WERI-Rb-1 (cell line): Measurements from ENCODE around the gene AIPL1.

Source experiments
- DNase-seq: peaks from one replicate; pipeline ENCODE4 v3.0.0-alpha.2; 2020
- H3K27ac ChIP-seq: fragments of 250-450 bp; sonication (Bioruptor Pico); 2 replicates; pipeline ENCODE4 v1.5.1; 2020; ENCODE audit warnings: mild to moderate bottlenecking, moderate library complexity
- H3K27me3 ChIP-seq: fragments of 250-450 bp; sonication (Bioruptor Pico); 2 replicates; pipeline ENCODE4 v1.5.1; 2021; ENCODE audit warnings: mild to moderate bottlenecking, low read depth, moderate library complexity; ENCODE audit not compliant: insufficient read depth, severe bottlenecking
- H3K36me3 ChIP-seq: fragments of 250-450 bp; sonication (Bioruptor Pico); 2 replicates; pipeline ENCODE4 v1.5.1; 2020; ENCODE audit warnings: mild to moderate bottlenecking, moderate library complexity
- H3K4me3 ChIP-seq: 2 replicates; pipeline ENCODE4 v1.5.1; 2011; ENCODE audit warnings: low read depth, mild to moderate bottlenecking, control low read depth, low read length
- H3K9me3 ChIP-seq: fragments of 250-450 bp; sonication (Bioruptor Pico); 2 replicates; pipeline ENCODE4 v1.5.1; 2021; ENCODE audit warnings: mild to moderate bottlenecking, moderate library complexity; ENCODE audit not compliant: severe bottlenecking
- TF ChIP-seq, protein P1 (sequence below): IDR thresholded peaks from 2 replicates; pipeline ENCODE4 v1.5.1; 2011; ENCODE audit warnings: low read depth, mild to moderate bottlenecking, control low read depth, inconsistent platforms, low read length

AIPL1 gene

DNA sequence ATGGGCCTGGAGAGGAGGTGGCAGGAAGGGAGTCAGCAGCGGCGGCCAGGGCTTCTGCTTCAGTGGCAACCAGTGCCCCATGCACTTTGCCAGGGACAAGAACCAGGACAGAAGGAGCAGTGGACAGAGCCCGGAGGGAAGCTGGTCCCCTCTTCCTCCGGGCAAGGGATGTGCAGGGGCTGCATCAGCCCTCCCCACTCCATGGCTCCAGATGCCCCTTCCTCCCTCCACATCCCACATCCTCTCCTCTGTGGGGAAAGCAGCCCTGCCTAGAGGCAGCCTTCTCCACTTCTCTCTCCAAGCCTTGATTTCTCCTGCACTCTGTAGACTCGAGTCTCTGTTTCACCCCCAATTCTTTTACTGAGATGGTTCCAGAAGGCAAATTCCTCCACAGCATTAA lies 50.4 kb downstream of the AIPL1 start:
- Histone ChIP-seq H3K27ac (no peak overlapping the region), H3K9me3 (no peaks in the 10 kb centered on the region), H3K36me3 (no peaks in the 10 kb centered on the region), H3K27me3 (no peaks in the 10 kb centered on the region), H3K4me3 (no peak overlapping the region)
- no peak for DNase-seq
- TF ChIP-seq, protein P1, sequence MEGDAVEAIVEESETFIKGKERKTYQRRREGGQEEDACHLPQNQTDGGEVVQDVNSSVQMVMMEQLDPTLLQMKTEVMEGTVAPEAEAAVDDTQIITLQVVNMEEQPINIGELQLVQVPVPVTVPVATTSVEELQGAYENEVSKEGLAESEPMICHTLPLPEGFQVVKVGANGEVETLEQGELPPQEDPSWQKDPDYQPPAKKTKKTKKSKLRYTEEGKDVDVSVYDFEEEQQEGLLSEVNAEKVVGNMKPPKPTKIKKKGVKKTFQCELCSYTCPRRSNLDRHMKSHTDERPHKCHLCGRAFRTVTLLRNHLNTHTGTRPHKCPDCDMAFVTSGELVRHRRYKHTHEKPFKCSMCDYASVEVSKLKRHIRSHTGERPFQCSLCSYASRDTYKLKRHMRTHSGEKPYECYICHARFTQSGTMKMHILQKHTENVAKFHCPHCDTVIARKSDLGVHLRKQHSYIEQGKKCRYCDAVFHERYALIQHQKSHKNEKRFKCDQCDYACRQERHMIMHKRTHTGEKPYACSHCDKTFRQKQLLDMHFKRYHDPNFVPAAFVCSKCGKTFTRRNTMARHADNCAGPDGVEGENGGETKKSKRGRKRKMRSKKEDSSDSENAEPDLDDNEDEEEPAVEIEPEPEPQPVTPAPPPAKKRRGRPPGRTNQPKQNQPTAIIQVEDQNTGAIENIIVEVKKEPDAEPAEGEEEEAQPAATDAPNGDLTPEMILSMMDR: no peak

DNA sequence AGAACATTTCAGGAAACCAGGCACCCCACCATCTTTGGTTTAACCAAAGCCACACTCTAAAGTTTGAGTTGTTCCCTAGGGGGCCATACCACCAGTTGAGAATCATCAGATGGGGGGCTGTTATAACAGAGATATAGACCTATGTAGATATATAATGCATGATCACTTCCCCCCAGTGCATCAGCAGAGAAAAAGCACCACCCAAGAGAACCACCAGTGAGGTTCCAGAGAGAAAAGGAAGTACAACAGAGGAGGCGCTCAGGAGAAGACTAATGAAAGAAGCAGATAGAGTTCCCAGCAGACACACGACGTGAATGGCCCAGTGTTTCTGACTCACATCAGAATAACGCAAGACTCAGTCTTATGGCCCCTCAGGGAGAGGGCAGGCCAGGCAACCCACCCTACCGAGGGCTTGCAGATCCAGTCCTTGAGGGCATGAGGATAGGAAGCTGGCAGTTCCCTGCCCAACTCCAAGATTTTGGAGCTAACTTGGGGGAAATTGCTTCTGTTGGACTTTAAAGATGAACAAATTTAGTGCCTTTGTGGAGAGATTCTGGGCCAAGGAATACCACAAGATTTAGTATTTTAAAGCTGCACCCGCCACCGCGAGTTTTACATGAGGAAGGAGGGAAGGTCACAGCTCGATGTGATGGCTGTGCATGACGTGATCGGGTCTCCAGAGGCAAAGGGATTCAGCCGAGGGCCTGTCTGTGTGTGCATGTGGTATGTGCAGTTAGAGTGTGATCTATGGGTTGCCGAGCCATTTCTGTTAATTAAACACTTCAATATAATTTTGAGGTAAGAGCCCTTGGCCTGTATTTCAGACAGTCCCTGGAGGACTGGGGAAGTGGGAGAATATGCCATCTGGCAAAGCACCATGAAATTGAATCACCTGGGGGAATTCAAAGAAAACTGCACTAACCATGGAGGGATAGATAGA lies 53.1 kb downstream of the AIPL1 start:
- DNase-seq: no peak
- Histone ChIP-seq H3K9me3 (peaks cover 5% of the 10 kb centered on the region), H3K4me3 (no peak overlapping the region), H3K27ac (no peak overlapping the region), H3K36me3 (no peaks in the 10 kb centered on the region), H3K27me3 (no peaks in the 10 kb centered on the region)
- TF ChIP-seq, protein P1: no peak

DNA sequence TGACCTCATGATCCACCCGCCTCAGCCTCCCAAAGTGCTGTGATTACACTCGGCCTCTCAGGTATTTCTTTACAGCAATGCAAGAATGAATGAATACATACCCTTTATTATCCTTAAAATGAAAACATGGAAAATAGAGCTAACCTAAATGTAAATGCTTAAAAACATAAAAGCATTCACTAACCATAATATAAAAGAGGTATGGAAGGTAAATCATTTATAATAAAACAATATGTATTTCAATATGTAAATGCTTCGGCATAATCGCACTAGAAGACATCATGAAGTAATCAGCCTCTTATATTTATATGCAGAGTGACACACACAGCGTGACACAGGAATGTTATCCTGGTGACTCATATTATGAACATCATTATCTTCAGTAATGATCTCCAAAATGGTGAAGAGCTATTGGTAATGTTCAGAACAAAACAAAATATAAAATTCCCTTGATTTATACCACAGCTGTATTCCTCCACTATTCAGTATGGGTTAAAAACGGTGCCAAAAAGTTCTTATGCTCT lies 53.9 kb downstream of the AIPL1 start:
- H3K27me3 ChIP-seq: no peaks in the 10 kb centered on the region
- TF ChIP-seq, protein P1: no peak
- H3K4me3 ChIP-seq: no peak overlapping the region
- H3K27ac ChIP-seq: no peak overlapping the region
- H3K36me3 ChIP-seq: no peaks in the 10 kb centered on the region
- DNase-seq: no peak
- peaks cover 5% of the 10 kb centered on the region for H3K9me3 ChIP-seq

DNA sequence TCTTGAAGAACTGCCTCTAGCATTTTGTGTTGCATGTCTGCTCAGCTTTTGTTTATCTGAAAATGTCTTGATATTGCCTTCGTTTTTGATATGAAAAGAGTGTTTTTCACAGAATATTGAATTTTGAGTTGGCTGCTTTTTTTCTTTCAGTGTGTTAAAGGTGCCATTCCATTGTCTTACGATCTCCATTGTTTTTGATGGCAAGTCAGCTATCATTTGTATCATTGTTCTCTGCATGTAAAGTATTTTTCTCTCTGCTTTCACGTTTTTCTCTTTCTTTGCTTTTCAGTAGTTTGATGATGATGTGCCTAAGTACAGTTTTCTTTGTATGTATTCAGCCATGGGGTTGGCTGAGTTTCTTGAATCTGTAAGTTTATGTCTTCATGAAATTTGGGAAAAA lies 57.0 kb downstream of the AIPL1 start:
- DNase-seq: no peak
- Histone ChIP-seq H3K4me3 (no peak overlapping the region), H3K36me3 (no peaks in the 10 kb centered on the region), H3K27ac (no peak overlapping the region), H3K27me3 (no peaks in the 10 kb centered on the region), H3K9me3 (peaks cover 5% of the 10 kb centered on the region)
- TF ChIP-seq, protein P1: no peak

DNA sequence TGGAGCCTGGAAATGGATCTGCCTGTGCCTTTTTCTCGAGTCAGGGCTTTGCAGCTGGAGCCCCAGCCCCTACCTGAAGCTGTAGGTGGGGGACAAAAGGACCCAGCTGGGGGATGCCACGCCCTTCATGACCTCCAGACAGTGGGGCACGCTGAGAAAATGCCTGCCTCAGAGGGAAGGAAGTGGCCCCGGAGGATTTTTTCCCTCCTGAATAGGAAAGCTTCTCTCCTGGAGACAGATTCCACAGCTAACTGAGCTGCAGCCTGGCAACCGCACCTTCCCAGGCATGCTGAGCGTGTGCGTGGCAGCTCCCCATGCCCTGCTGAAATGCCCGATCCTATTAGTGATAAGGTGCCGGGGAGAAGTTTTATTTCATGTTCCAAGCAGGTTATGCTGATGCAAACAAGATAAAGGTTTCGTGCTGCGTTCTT lies 58.0 kb downstream of the AIPL1 start:
- Histone ChIP-seq H3K9me3 (peaks cover 5% of the 10 kb centered on the region), H3K4me3 (no peak overlapping the region), H3K27me3 (no peaks in the 10 kb centered on the region), H3K27ac (no peak overlapping the region), H3K36me3 (no peaks in the 10 kb centered on the region)
- TF ChIP-seq, protein P1: no peak
- DNase-seq: no peak
